Caki2 (cell line): ENCODE data around the gene ADAMTSL4. TPM values are rescaled to one million over a fixed set of nuclear protein-coding genes. Genes with fewer than 3 reads are reported as not detected.
"Not testable (repeated sequence)": the region's sequence is repeated elsewhere in the genome, so short reads cannot be mapped to it uniquely, and the experiment has no call there.

Experiments used
- DNase-seq: peaks from one replicate; pipeline ENCODE4 v3.0.0-alpha.2; 2015; ENCODE audit warnings: low read depth
- in situ Hi-C: cut with HindIII; loops from 2 replicates; pipeline ENCODE4 v1.10.0; 2016; ENCODE audit warnings: low sequenced_read_pairs, low pct_unique_long_range_greater_than_20kb, mixed read lengths
- total RNA-seq: library from RNA; depleted of rRNA; stranded (reverse); fragments of >200 nt; shearing (Covaris generic); gene quantifications from 2 replicates; pipeline ENCODE4 v1.2.3, GENCODE V29; 2014; ENCODE audit warnings: low replicate concordance

ADAMTSL4 gene
- total RNA-seq, 1 experiment from 2014 or later: 2.7 TPM

- no peak for DNase-seq
- in situ Hi-C loops: no loop called here
Measured at GRCh38 chr1:150576794-150577556, 27.8 kb downstream of the ADAMTSL4 start.

- in situ Hi-C loops: no loop called here
- DNase-seq: no peak
Measured at GRCh38 chr1:150577557-150578271, 28.5 kb downstream of the ADAMTSL4 start.

- DNase-seq: peak; percentile 73
- in situ Hi-C loops: no loop called here
Measured at GRCh38 chr1:150578272-150579109, 29.3 kb downstream of the ADAMTSL4 start.

- DNase-seq: peak; percentile 95
- in situ Hi-C loops: no loop called here
Measured at GRCh38 chr1:150579110-150579944, 30.1 kb downstream of the ADAMTSL4 start, which contains the start of gene MCL1. Gene MCL1, minus strand, starts transcription at chr1:150579610. Its CDS starts 80 bp downstream, at chr1:150579530.

- in situ Hi-C loops: no loop called here
- DNase-seq: no peak
Measured at GRCh38 chr1:150579945-150580642, 30.9 kb downstream of the ADAMTSL4 start.

GRCh38 chr1:150580966-150581365 lies 31.8 kb downstream of the ADAMTSL4 start:
- DNase-seq, in situ Hi-C loops: not testable (repeated sequence)

GRCh38 chr1:150581437-150581836 lies 32.2 kb downstream of the ADAMTSL4 start:
- DNase-seq, in situ Hi-C loops: not testable (repeated sequence)

GRCh38 chr1:150581962-150582361 lies 32.8 kb downstream of the ADAMTSL4 start:
- in situ Hi-C loops, DNase-seq: not testable (repeated sequence)

- no peak for DNase-seq
- in situ Hi-C loops: no loop called here
Measured at GRCh38 chr1:150582371-150582770, 33.2 kb downstream of the ADAMTSL4 start.

- DNase-seq: no peak
- in situ Hi-C loops: no loop called here
Measured at GRCh38 chr1:150596095-150596892, 47.1 kb downstream of the ADAMTSL4 start.

- DNase-seq: no peak
- in situ Hi-C loops: no loop called here
Measured at GRCh38 chr1:150596976-150597375, 47.8 kb downstream of the ADAMTSL4 start.

GRCh38 chr1:150598346-150598745 lies 49.1 kb downstream of the ADAMTSL4 start:
- DNase-seq, in situ Hi-C loops: not testable (repeated sequence)

- DNase-seq: no peak
- in situ Hi-C loops: no loop called here
Measured at GRCh38 chr1:150601540-150601939, 52.3 kb downstream of the ADAMTSL4 start.

- in situ Hi-C loops, DNase-seq: not testable (repeated sequence)
Measured at GRCh38 chr1:150602372-150602771, 53.2 kb downstream of the ADAMTSL4 start.

- no peak for DNase-seq
- in situ Hi-C loops: no loop called here
Measured at GRCh38 chr1:150603711-150604110, 54.5 kb downstream of the ADAMTSL4 start.

GRCh38 chr1:150604226-150604588 lies 55.0 kb downstream of the ADAMTSL4 start:
- in situ Hi-C loops: no loop called here

GRCh38 chr1:150605451-150605731 lies 56.2 kb downstream of the ADAMTSL4 start:
- in situ Hi-C loops: not testable (repeated sequence)

More at GRCh38 chr1:150604226-150604588, 55.0 kb downstream of the ADAMTSL4 start:
- no peak for DNase-seq

More at GRCh38 chr1:150605451-150605731, 56.2 kb downstream of the ADAMTSL4 start:
- DNase-seq: not testable (repeated sequence)
